Measurements from ENCODE around the gene CHRM1.
"Not testable (repeated sequence)": the region's sequence is repeated elsewhere in the genome, so short reads cannot be mapped to it uniquely, and the experiment has no call there.

CHRM1 gene

GRCh38 chr11:62875698-62876478 is 45.3 kb downstream of the CHRM1 start:
- no peak for TF ChIP-seq CTCF (IDR thresholded peaks at IDR 0.05; ENCODE audit: borderline replicate concordance, insufficient read depth, low read depth, low read length)
- H3K4me3 ChIP-seq (ENCODE audit: low read depth, low read length) = no peak overlapping the region

DNA sequence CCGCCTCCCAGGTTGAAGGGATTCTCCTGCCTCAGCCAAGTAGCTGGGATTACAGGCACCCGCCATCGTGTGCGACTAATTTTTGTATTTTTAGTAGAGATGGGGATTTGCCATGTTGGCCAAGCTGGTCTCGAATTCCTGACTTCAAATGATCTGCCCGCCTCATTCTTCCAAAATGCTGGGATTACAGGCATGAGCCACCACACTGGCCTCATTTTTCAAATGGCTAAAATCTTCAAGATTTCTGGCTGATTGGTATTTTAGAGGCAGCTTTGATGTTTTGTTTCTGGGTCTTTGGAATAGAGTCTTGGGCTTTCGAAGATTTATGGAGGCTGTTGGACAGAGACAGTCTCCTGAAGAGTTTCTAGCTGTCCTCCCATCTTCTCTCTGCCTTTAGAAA is 46.3 kb downstream of the CHRM1 start:
- no peak for TF ChIP-seq CTCF (IDR thresholded peaks at IDR 0.05; ENCODE audit: borderline replicate concordance, insufficient read depth, low read depth, low read length)
- no peak overlapping the region for H3K4me3 ChIP-seq (ENCODE audit: low read depth, low read length)

DNA sequence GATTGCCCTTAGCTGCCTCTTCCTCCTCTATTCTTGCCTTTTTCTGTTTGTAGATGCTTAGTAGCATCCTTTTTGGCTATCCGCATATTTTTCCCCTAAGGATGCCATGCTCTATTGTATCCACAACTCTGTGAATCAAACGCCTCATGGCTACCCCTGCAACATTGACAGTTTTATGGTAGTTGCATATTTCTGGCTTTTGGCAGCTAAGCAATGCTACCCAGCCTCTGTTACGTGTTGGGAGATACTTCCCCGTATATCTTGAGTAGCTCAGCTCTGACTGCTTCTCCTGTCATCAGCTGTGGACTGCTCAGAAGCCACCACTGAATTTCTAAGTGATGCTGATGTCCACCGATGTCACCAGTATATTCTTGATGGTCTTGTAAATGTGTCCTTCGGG is 55.5 kb downstream of the CHRM1 start:
- TF ChIP-seq CTCF (IDR thresholded peaks at IDR 0.05; ENCODE audit: borderline replicate concordance, insufficient read depth, low read depth, low read length) = no peak
- no peak overlapping the region for H3K4me3 ChIP-seq (ENCODE audit: low read depth, low read length)

DNA sequence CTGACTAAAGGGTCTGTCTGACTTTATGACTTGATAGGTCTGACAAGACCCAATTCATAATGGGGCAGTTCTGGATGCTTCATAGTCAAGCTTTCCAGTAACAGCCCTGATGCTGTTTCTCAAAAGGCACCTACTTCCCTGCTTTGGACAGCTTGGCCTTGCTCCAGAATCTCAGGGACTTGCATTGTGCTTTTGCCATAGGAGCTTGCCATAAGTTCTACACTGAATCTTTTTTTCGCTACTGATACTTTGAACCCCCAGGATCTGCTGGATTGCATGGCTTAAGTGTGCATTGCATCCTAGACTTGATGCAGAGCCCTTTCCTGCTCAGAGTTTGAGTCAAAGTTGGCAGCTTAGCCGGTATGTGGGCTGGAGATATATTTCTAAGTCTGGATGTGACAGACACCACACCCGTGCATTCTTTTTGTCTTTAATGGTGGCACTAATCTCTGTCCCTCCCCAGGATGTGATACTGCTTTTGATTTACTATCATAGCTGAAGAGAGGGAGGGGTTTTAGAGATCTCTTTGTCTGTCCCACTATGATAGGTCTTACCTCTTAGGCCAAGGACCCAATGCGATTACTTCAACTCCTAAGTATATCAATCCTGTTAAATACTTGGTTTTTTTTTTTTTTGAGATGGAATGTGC is 57.4 kb downstream of the CHRM1 start:
- no peak overlapping the region for H3K4me3 ChIP-seq (ENCODE audit: low read depth, low read length)
- TF ChIP-seq CTCF (IDR thresholded peaks at IDR 0.05; ENCODE audit: borderline replicate concordance, insufficient read depth, low read depth, low read length) = no peak

DNA sequence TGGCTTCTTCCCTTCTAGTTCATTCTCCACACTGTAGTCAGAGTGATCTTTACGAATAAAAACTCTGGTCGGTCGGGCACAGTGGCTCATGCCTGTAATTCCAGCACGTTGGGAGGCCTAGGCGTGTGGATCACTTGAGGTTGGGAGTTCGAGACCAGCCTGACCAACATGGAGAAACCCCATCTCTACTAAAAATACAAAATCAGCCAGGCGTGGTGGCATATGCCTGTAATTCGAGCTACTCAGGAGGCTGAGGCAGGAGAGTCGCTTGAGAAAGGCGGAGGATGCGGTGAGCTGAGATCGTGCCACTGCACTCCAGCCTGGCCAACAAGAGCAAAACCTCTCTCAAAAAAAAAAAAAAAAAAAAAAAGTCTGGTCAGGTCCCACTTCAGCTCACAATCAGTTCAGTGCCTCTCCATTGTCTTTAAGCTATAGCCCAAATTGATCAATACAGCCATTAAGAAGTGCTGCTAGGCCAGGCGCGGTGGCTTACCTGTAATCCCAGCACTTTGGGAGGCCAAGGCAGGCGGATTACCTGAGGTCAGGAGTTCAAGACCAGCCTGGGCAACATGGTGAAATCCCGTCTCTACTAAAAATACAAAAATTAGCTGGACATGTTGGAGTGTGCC is 59.5 kb downstream of the CHRM1 start:
- not testable (repeated sequence) for H3K4me3 ChIP-seq (ENCODE audit: low read depth, low read length)

DNA sequence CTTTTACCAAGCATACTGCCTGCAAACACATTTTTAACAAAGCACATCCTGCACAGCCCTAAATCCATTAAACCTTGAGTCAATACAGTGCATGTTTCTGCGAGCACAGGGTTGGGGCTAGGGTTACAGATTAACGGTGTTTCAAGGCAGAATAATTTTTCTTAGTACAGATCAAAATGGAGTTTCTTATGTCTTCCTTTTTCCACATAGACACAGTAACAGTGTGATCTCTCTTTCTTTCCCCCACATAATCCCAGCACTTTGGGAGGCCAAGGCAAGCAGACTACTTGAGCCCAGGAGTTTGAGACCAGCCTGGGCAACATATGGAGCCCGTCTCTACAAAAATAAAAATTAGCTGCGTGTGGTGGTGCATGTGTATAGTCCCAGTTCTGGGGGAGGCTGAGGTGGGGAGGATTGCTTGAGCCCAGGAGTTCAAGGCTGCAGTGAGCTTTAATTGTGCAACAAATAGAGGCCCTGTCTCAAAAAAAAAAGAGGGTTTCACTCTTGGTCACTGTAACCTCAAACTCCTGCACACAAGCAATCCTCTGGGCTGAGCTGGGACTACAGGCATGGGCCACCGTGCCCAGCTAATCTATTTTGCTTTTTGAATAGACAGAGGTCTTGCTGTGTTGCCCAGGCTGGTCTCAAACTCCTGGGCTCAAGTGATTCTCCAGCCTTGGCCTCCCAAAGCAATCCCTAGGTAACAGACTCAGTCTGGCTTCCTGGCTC is 60.2 kb downstream of the CHRM1 start:
- TF ChIP-seq CTCF (IDR thresholded peaks at IDR 0.05; ENCODE audit: borderline replicate concordance, insufficient read depth, low read depth, low read length) = no peak

GRCh38 chr11:62859281-62859703 is 61.9 kb downstream of the CHRM1 start:
- H3K4me3 ChIP-seq (ENCODE audit: low read depth, low read length) = not testable (repeated sequence)

More for the DNA sequence above, 60.2 kb downstream of the CHRM1 start:
- H3K4me3 ChIP-seq (ENCODE audit: low read depth, low read length) = no peak overlapping the region

Data from GM12875 (cell line).